ENCODE results near the gene UNC5B.

UNC5B gene

GRCh38 chr10:71223347-71224058, 11.1 kb downstream of the UNC5B start:
- DNase-seq, result no peak

GRCh38 chr10:71225291-71226058, 13.1 kb downstream of the UNC5B start:
- no peak for DNase-seq

- no peak for DNase-seq
Measured at GRCh38 chr10:71228875-71229675, 16.7 kb downstream of the UNC5B start.

GRCh38 chr10:71229726-71230655, 17.6 kb downstream of the UNC5B start:
- DNase-seq, result no peak

GRCh38 chr10:71230656-71231025, 18.3 kb downstream of the UNC5B start:
- no peak for DNase-seq

- DNase-seq, result no peak
Measured at GRCh38 chr10:71231206-71231605, 18.8 kb downstream of the UNC5B start.

- no peak for DNase-seq
Measured at GRCh38 chr10:71232089-71232998, 20.0 kb downstream of the UNC5B start.

GRCh38 chr10:71233482-71233892, 21.1 kb downstream of the UNC5B start:
- no peak for DNase-seq

- no peak for DNase-seq
Measured at GRCh38 chr10:71234004-71234894, 21.9 kb downstream of the UNC5B start.

- no peak for DNase-seq
Measured at GRCh38 chr10:71234970-71235685, 22.8 kb downstream of the UNC5B start.

GRCh38 chr10:71235808-71236207, 23.4 kb downstream of the UNC5B start:
- DNase-seq, result no peak

- no peak for DNase-seq
Measured at GRCh38 chr10:71236286-71236685, 23.9 kb downstream of the UNC5B start.

GRCh38 chr10:71236822-71237682, 24.7 kb downstream of the UNC5B start:
- no peak for DNase-seq

GRCh38 chr10:71237843-71238623, 25.7 kb downstream of the UNC5B start:
- DNase-seq, result no peak

GRCh38 chr10:71238626-71239025, 26.3 kb downstream of the UNC5B start:
- no peak for DNase-seq

GRCh38 chr10:71239131-71239915, 27.0 kb downstream of the UNC5B start:
- DNase-seq, result no peak
